Stimulated activated CD8-positive, alpha-beta memory T cell treated with anti-CD3 and anti-CD28 coated beads, Interleukin-12 subunit alpha, Interleukin-12 subunit beta, amount 100 ng/mL, for 1 hour (primary cell): ENCODE measurements around the gene SKAP1.

ENCODE experiments used
- DNase-seq: peaks from one replicate; pipeline ENCODE4 v3.0.0-alpha.2; 2020; ENCODE audit warnings: low read depth

The SKAP1 gene

GRCh38 chr17:48144976-48145798 is 284.8 kb downstream of the SKAP1 start:
- no peak for DNase-seq

GRCh38 chr17:48144231-48144630 is 285.8 kb downstream of the SKAP1 start:
- no peak for DNase-seq

- no peak for DNase-seq
Observed at GRCh38 chr17:48143629-48144028, 286.4 kb downstream of the SKAP1 start.

GRCh38 chr17:48139944-48140343 is 290.1 kb downstream of the SKAP1 start:
- no peak for DNase-seq

- DNase-seq = no peak
Observed at GRCh38 chr17:48137656-48138055, 292.4 kb downstream of the SKAP1 start.

GRCh38 chr17:48134912-48135480 is 295.0 kb downstream of the SKAP1 start:
- DNase-seq = no peak

- DNase-seq = no peak
Observed at GRCh38 chr17:48132385-48132784, 297.6 kb downstream of the SKAP1 start.

- DNase-seq = peak; percentile 22
Observed at GRCh38 chr17:48131216-48131824, 298.7 kb downstream of the SKAP1 start.

GRCh38 chr17:48129981-48130380 is 300.0 kb downstream of the SKAP1 start:
- DNase-seq = no peak

- no peak for DNase-seq
Observed at GRCh38 chr17:48128400-48128799, 301.6 kb downstream of the SKAP1 start.

GRCh38 chr17:48127371-48128051 is 302.5 kb downstream of the SKAP1 start:
- DNase-seq = no peak

GRCh38 chr17:48126532-48126850 is 303.5 kb downstream of the SKAP1 start:
- DNase-seq = no peak

GRCh38 chr17:48125829-48126531 is 304.0 kb downstream of the SKAP1 start:
- DNase-seq = no peak

- no peak for DNase-seq
Observed at GRCh38 chr17:48123776-48124388, 306.1 kb downstream of the SKAP1 start.

GRCh38 chr17:48123111-48123510 is 306.9 kb downstream of the SKAP1 start:
- no peak for DNase-seq

- DNase-seq = no peak
Observed at GRCh38 chr17:48122665-48123045, 307.4 kb downstream of the SKAP1 start.

GRCh38 chr17:48121923-48122664 is 307.9 kb downstream of the SKAP1 start:
- DNase-seq = no peak

GRCh38 chr17:48113201-48113676 is 316.8 kb downstream of the SKAP1 start:
- DNase-seq = peak; percentile 25

GRCh38 chr17:48111937-48112241 is 318.1 kb downstream of the SKAP1 start:
- DNase-seq = no peak

- no peak for DNase-seq
Observed at GRCh38 chr17:48110761-48111160, 319.3 kb downstream of the SKAP1 start.
